KMS-11 (cell line): ENCODE measurements around the gene EXOC4.

Source experiments
- H2AFZ ChIP-seq: fragments of 200-600 bp; sonication (generic); 2 replicates; pipeline ENCODE4 v1.6.1; 2016; ENCODE audit warnings: antibody characterized with exemption, mixed run types, low read depth
- H3K27ac ChIP-seq: fragments of 200-600 bp; sonication (generic); 2 replicates; pipeline ENCODE4 v1.6.1; 2016; ENCODE audit warnings: mild to moderate bottlenecking, mixed run types
- H3K27me3 ChIP-seq: fragments of 200-600 bp; sonication (generic); 2 replicates; pipeline ENCODE4 v1.6.1; 2017; ENCODE audit warnings: mild to moderate bottlenecking, low read depth, mixed run types, moderate library complexity; ENCODE audit not compliant: insufficient read depth
- H3K36me3 ChIP-seq: fragments of 200-600 bp; sonication (generic); 2 replicates; pipeline ENCODE4 v1.6.1; 2017; ENCODE audit warnings: mild to moderate bottlenecking, mixed run types; ENCODE audit not compliant: insufficient read depth
- H3K4me1 ChIP-seq: fragments of 200-600 bp; sonication (generic); 2 replicates; pipeline ENCODE4 v1.6.1; 2016; ENCODE audit warnings: mild to moderate bottlenecking, low read depth, mixed run types; ENCODE audit not compliant: poor library complexity, severe bottlenecking
- H3K4me2 ChIP-seq: fragments of 200-600 bp; sonication (generic); 2 replicates; pipeline ENCODE4 v1.7.0; 2016; ENCODE audit warnings: mild to moderate bottlenecking, mixed run types
- H3K4me3 ChIP-seq: fragments of 200-600 bp; sonication (generic); IDR thresholded peaks from 2 replicates; pipeline ENCODE4 v1.6.1; 2017; ENCODE audit warnings: low read depth, low read length, mixed read lengths; ENCODE audit not compliant: insufficient read depth
- H3K79me2 ChIP-seq: fragments of 200-600 bp; sonication (generic); 2 replicates; pipeline ENCODE4 v1.6.1; 2016; ENCODE audit warnings: low read depth, mixed run types; ENCODE audit not compliant: insufficient read depth
- H3K9ac ChIP-seq: fragments of 200-600 bp; sonication (generic); 2 replicates; pipeline ENCODE4 v1.6.1; 2016; ENCODE audit warnings: mild to moderate bottlenecking, mixed run types
- H4K20me1 ChIP-seq: fragments of 200-600 bp; sonication (generic); 2 replicates; pipeline ENCODE4 v1.6.1; 2016; ENCODE audit warnings: mild to moderate bottlenecking, mixed run types; ENCODE audit not compliant: insufficient read depth
- CTCF ChIP-seq: fragments of 200-600 bp; sonication (generic); conservative IDR thresholded peaks from 2 replicates; pipeline ENCODE4 v1.6.1; 2017; ENCODE audit warnings: low read depth, mild to moderate bottlenecking, antibody characterized with exemption, low read length, moderate library complexity, mixed read lengths

The EXOC4 gene

GRCh38 chr7:133584956-133585668 is 332.2 kb downstream of the EXOC4 start:
- Histone ChIP-seq H3K9ac (no peak overlapping the region), H3K27me3 (no peaks in the 10 kb centered on the region), H3K36me3 (no peaks in the 10 kb centered on the region), H3K4me3 (no peak overlapping the region), H3K4me2 (no peak overlapping the region), H2AFZ (no peak overlapping the region), H4K20me1 (no peaks in the 10 kb centered on the region), H3K27ac (no peak overlapping the region), H3K79me2 (no peaks in the 10 kb centered on the region), H3K4me1 (no peaks in the 10 kb centered on the region)
- no peak for TF ChIP-seq CTCF

GRCh38 chr7:133586253-133586652 is 333.4 kb downstream of the EXOC4 start:
- no peaks in the 10 kb centered on the region for H3K36me3 ChIP-seq
- H2AFZ ChIP-seq: no peak overlapping the region
- H3K79me2 ChIP-seq: no peaks in the 10 kb centered on the region
- H3K4me1 ChIP-seq: no peaks in the 10 kb centered on the region
- no peak overlapping the region for H3K9ac ChIP-seq
- H4K20me1 ChIP-seq: no peaks in the 10 kb centered on the region
- no peak overlapping the region for H3K4me3 ChIP-seq
- H3K4me2 ChIP-seq: no peak overlapping the region
- H3K27ac ChIP-seq: no peak overlapping the region
- H3K27me3 ChIP-seq: no peaks in the 10 kb centered on the region
- no peak for TF ChIP-seq CTCF

DNA sequence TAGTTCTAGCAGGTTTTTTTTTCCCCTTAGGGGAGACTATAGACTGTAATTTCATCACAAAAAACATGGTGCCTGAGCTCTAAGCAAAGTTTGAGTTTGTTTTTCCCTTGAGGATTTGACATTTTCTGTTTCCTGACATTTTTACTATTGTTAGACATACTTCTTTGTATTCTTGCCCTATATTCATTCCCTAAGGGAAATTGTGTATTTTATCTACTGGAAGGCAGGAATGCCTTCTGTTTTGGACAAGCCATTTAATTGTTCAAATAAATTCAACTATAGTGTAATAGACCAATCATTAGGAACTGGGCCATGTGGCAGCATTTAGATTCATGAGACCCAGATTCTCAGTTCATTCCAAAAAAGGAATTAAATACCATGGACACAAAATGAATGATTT is 335.0 kb downstream of the EXOC4 start:
- Histone ChIP-seq H3K27ac (no peak overlapping the region), H3K79me2 (no peaks in the 10 kb centered on the region), H2AFZ (no peak overlapping the region), H4K20me1 (no peaks in the 10 kb centered on the region), H3K4me1 (no peaks in the 10 kb centered on the region), H3K36me3 (no peaks in the 10 kb centered on the region), H3K27me3 (no peaks in the 10 kb centered on the region), H3K4me3 (no peak overlapping the region), H3K9ac (no peak overlapping the region), H3K4me2 (no peak overlapping the region)
- TF ChIP-seq CTCF: no peak

- no peaks in the 10 kb centered on the region for H3K27me3 ChIP-seq
- no peak overlapping the region for H3K4me3 ChIP-seq
- no peaks in the 10 kb centered on the region for H4K20me1 ChIP-seq
- no peaks in the 10 kb centered on the region for H3K79me2 ChIP-seq
- no peaks in the 10 kb centered on the region for H3K4me1 ChIP-seq
- no peak for TF ChIP-seq CTCF
- no peaks in the 10 kb centered on the region for H3K36me3 ChIP-seq
- H3K27ac ChIP-seq: no peak overlapping the region
- H3K9ac ChIP-seq: no peak overlapping the region
- no peak overlapping the region for H3K4me2 ChIP-seq
- no peak overlapping the region for H2AFZ ChIP-seq
Observed at GRCh38 chr7:133590795-133591194, 337.9 kb downstream of the EXOC4 start.
